Coronary artery (tissue), 2 donors: ENCODE data around the gene SMC1B.
"Not testable (repeated sequence)": the region's sequence is repeated elsewhere in the genome, so short reads cannot be mapped to it uniquely, and the experiment has no call there.

Source experiments
- DNase-seq: peaks from one replicate; pipeline ENCODE4 v3.0.0-alpha.2; 2017; ENCODE audit warnings: low spot score
- H3K27ac ChIP-seq, 2 donors: fragments of 200-600 bp; sonication (generic); one replicate each; pipeline ENCODE4 v1.5.1; 2016 to 2019
- H3K4me3 ChIP-seq: fragments of 200-600 bp; sonication (generic); 2 replicates; pipeline ENCODE4 v1.5.1; 2016; ENCODE audit warnings: mild to moderate bottlenecking, moderate library complexity
- CTCF ChIP-seq: fragments of 200-600 bp; sonication (generic); IDR thresholded peaks from one replicate; pipeline ENCODE4 v1.5.1; 2019; ENCODE audit warnings: antibody characterized with exemption

Gene SMC1B

GRCh38 chr22:45298934-45299505, 114.4 kb downstream of the SMC1B start:
- Histone ChIP-seq H3K27ac (no peak overlapping the region), H3K4me3 (no peak overlapping the region)
- no peak for TF ChIP-seq CTCF
- DNase-seq, result no peak

GRCh38 chr22:45296628-45297297, 116.6 kb downstream of the SMC1B start:
- DNase-seq, result no peak
- no peak overlapping the region for H3K27ac ChIP-seq
- H3K4me3 ChIP-seq, result no peak overlapping the region
- TF ChIP-seq CTCF, result no peak

- no peak for DNase-seq
- no peak overlapping the region for H3K27ac ChIP-seq
- no peak for TF ChIP-seq CTCF
- H3K4me3 ChIP-seq, result no peak overlapping the region
Observed at GRCh38 chr22:45295492-45295891, 117.9 kb downstream of the SMC1B start.

- not testable (repeated sequence) for H3K4me3 ChIP-seq, DNase-seq, H3K27ac ChIP-seq
Observed at GRCh38 chr22:45295004-45295403, 118.4 kb downstream of the SMC1B start.
